GM18508 (cell line): ENCODE results near the gene COPS8.

Source experiments
- ATAC-seq: cut with Tn5 transposase; IDR thresholded peaks from one replicate; pipeline ENCODE4 v1.9.1; 2021; ENCODE audit warnings: moderate number of reproducible peaks; ENCODE audit not compliant: insufficient read depth, unreplicated experiment

Gene COPS8

DNA sequence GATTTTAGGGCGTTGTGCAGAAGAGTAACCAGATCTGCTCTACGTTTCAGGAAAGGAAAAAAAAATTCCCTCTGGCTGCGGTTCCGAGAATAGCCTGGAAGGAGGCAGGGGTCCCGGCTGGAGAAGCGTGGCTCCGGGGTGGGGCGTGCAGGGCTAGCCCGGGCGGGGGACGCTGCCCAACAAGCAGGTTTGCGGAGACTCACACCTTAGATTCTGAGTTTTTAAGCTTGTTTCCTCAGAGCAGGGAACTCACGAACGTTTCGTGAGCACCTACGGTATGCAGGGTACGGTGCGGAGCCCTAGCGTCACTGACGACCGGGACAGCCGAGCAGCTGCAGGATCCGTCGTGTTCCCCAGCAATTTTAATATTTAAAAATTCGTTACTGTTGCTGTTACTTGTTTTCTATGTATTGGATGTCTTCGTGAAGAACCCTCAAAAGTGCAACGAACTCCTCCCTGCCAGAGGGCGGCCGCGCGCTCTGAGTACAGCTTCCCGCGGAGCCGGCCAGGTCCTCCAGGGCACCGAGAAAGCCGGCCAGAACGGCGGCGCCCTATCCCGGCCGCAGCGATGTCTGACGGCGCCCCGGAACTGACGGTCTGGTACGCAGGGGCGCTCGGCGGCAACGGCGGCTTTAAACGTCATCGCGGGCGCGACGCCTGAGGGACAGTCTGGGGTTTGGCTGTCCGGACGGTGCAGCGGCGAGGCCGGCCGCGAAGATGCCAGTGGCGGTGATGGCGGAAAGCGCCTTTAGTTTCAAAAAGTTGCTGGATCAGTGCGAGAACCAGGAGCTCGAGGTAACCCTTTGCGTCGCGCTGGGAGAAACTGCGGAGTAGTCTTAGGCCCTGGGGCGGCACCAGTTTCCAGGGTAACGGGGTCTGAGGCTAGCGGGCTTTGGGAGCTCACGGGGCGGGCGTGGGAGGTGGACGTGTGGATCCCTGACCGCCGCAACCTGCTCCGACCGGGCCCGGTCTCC lies at the start of gene COPS8:
Gene COPS8 (plus strand): TSS at position 642 of the 974 bp plus-strand sequence. CDS start 76 bp downstream, at position 718.
- ATAC-seq = peak; percentile 85

DNA sequence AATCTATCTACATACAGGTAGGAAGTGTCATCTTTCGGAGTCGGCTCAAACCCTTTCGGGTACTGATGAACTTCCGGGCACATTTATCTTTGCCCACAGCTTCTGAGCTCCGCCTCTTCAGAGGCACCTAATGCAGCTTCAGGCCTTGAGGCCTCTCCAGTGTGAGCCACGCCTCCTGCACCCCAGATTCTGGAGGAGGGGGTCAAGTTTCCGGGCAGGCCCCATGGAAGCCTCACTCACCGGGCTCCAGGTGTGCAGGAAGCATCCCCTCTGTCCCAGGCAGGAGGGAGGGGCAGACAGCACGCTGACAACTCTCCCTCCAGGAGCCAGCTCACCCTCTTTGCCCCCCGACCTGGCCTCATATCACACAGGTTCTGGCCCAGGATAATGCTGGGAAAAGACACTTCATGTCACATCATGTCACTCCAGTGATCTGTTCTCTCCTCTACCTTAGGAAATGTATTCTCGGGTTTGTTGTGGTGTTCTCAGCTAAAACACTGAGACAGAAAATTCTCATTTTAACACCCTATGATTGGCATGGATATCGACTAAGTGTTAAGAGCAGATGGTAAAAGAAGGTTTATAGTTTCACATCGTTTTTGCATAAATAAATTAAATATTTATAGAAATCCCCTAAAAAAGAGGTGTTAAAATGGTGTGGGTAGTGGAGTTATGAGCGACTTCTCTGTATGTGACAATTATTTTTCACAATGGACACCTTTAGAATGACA lies 46.2 kb upstream of the COPS8 start:
- ATAC-seq = no peak

DNA sequence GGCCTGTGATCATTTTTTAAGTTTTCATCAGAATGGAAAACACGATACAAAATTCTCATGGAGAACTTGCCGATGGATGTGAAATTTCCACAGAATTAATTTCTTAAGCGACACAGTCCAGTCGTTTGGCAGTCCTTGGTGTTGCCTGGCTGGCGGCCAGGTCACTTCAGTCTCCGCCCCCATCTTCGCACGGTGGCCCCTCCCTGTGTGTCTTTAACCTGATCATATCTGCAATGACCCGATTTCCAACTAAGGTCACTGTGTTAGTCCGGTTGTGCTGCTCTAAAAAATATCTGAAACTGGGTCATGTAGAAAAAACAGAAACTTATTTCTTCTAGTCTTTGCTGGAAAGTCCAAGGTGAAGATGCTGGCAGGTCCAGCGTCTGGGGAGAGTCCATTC lies 44.5 kb upstream of the COPS8 start:
- no peak for ATAC-seq

DNA sequence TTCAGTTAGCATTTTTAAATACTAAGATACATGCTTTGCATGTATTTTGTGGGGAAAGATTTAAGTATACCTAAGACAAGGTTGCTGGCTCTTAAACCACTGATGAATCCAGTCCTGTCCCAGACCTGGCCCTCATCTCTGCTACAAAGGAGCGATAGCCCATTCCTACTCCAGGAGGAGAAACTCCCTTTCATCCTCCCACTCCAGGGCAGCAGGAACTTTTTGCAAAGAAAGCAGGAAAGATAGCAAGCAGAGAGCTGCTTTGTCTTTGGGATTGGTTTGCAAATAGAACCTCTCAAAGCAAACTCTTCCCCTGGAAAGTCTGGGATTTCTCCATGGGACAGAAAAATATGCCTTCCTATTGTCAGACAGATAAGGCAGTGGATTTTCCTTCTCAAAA lies 43.6 kb upstream of the COPS8 start:
- ATAC-seq = no peak

DNA sequence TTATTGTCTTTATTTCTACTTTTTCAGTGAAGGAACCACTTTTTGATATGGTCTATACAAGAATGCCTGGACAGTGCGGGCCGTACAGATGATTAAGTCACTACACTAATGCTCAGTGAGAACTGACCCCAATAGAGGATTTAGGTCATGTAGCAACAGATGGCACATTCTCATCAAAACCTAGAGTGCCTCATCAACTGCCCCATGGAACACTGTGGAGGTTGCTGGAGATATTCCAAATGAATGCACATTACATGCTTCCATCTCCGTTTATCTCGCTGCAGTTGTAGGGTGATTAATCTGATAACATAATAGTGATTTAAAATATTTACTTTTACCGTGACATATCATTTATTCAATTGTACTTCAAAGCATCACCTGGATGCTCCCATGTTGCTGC lies 41.8 kb upstream of the COPS8 start:
- ATAC-seq = no peak

DNA sequence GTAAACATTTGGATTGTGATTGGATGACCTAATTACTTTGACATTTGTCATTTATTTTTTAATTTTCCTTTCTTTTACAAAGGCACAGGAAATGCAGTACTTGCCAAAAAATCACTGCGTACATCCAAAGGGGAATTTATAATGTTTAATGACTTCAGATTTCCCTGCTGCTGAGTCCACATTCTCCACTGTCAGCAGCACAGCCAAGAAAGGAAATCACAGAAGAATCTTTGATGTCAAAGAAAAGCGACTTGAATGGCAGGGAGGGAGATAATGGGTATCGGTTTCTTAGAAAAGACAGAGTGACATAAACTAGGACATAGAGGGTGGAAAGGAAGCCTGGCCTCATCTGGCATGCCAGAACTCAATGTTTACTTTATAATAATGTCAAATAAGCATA lies 41.4 kb upstream of the COPS8 start:
- no peak for ATAC-seq

DNA sequence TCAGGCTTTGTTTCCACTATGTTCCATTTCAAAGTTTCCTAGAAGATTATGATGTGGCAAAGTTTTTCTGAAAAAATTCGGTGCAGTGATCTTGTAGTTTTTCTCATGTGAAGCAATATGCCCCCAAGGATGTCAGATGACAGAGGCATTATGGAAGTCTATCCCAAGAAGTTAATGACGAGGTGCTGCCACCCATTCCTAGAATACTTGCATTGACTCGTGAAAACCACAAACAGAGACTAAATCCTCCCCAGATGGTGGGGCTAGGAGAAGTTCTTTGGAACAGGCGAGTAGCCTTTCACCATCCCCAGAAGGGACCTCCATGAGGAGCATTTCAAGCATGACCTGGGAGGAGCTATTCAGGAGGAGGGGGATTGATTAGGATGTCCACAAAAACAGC lies 40.2 kb upstream of the COPS8 start:
- ATAC-seq = no peak

DNA sequence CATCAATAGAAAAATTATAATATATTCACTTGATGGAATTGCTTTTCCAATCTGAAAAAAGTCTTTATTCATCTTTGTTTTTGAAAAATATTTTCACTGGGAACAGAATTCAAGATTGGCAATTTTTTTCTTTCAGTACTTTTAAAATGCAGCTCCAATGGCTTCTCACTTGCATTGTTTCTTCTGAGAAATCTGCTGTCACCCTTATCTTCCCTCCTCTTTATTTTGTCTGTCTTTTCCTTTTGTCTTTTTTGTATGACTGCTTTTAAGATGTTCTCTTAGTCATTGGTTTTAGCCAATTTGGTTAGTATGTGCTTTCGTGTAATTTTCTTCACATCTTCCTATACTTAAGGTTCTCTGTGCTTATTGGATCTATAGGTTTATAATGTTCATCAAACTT lies 37.1 kb upstream of the COPS8 start:
- no peak for ATAC-seq

DNA sequence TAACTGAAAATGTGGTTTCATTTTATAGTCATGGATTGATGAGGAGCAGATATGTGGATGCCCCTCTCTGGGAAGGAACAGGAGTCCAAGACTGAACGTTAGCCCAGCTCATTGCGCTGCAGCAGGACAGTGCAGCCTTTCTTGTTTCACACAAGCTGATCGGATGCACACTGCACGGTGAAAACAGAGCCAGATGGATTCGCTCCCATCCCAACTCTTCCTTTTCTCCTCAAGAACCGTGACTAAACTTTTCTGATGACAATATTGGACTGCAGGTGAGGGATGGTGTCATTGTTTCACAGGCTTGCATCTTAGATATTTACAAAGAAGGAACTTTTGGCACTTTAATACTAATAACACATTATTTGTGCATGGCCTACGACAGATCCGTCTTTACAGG lies 33.8 kb upstream of the COPS8 start:
- no peak for ATAC-seq

DNA sequence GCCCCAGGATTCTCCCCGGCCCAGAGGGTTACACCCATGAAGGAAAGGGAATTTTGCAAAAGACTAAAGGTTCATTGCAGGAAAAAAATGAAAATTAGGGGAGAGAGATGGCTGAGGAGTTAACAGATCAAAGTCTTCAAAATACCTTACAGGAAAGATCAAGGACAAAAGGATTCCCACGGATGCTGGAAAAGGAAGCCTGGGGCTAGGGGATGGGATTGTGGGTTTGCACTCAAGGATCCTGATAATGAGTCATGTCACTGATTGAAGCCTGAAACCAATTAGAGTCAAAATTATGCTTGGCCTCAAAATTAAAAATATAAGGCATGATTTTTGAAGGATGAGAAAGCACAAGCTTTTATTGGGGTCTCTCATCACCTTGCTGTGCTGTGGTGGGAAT lies 32.6 kb upstream of the COPS8 start:
- ATAC-seq = no peak

DNA sequence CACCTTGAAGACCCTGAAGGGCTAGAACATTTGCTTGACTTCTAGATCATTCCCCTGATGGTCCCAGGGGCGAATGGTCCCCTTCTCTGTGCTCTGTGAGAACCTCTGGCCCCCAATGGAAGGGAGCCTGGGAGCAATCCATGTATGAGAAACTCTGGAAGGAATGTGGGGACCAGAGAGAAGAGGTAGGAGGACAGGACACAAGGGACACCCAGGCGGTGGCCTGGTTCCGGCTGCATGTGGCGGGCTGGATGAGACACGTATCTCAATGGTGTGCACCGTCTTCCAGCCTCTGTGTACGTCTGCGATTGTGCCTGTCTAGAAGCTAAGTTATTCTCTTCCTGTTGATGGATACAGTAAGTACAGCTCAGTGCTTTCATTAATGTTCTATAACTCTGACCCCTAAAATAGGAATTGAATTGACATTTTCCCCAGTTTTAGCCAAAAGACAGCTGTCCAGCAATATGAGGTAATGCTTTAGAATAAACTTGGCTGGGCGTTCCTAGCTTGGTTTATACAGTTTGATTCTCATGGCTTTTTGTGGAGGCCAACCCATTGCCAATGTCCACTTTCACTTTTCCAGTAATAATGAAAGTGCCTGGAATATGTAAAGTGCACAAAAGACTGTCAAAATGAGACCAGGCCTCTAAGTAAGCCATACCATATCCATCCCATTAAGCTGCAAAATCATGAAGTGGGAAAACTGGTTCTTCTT lies 30.1 kb upstream of the COPS8 start:
- ATAC-seq = no peak

DNA sequence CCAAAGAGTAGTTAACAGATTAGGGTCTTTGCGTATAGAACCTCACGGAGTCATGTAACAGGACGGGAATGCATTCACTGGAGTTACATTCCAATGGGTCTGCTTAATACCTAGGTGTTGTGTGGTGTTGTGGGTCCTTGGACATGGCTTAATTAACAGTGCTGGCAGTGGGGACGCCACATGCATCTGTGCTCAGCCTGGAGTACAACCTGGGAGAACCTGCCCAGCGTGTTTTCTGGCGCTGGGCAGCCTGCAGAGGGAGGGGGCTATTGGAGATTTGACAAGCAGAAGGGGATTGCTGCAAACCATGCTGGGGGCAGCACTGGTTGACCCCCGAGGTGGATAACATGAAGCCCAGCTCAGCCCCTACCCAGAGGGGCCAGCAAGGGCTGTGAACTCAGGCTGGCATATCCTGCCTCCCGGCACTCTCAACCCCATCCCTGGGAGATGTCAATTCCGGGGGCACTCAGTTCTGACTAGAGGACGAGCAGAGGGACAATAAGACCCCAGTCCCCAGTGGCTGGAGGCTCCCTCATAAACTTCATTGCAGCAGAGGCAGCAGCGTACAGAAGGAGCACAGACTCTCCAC lies 29.3 kb upstream of the COPS8 start:
- ATAC-seq = no peak

DNA sequence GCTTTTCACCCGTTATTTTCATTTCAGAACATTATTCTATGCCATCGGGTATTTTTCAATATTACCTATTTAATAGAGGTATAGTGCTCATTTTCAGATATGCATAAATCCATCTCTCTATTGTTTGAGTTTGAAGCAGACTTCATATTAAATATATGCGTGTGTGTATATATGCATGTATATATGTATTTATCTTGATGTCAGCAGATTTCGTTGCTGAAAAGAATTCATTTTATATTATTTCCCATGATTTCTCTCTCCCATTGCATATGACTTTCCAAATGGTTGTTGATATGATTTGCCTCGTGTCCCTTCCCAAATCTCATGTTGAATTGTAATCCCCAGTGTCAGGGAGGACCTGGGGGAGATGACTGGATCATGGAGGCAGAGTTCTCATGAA lies 28.6 kb upstream of the COPS8 start:
- ATAC-seq = no peak

DNA sequence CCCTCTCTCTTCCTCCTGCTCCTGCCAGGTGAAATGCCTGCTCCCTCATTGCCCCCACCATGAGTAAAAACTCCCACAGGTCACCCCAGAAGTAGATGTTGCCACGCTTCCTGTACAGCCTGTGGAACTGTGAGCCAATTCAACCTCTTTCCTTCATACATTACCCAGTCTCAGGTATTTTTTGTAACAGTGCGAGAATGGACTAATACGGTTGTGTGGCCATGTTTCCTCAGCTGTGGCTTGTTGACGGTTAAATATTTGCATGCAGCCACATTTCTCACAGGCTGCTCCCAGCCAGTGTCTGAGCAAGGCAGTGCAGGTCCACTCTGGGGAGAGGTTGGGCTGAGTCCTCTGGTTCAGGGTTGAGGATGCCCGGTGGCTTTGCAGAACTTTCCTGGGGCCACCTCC lies 27.8 kb upstream of the COPS8 start:
- peak; percentile 50 for ATAC-seq

DNA sequence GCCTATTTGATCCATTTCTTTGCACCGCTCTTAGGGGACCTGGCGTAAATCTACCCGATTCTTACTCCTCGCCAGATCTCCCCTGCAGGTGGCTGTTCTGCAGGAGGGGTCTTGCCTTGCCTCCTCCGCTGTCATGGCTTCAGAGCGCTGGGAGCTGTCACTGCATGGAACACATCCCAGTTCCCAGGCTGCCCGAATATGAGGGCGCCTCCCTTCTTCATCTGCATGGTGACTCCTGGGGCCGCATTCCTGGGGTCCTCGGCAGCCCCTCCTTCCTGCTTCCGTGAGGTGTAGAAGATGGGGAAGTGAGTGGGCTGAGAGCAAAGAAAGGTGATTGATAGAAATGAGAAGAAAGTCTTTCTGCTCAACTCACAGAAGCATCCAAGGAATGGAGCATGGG lies 27.3 kb upstream of the COPS8 start:
- ATAC-seq = no peak

DNA sequence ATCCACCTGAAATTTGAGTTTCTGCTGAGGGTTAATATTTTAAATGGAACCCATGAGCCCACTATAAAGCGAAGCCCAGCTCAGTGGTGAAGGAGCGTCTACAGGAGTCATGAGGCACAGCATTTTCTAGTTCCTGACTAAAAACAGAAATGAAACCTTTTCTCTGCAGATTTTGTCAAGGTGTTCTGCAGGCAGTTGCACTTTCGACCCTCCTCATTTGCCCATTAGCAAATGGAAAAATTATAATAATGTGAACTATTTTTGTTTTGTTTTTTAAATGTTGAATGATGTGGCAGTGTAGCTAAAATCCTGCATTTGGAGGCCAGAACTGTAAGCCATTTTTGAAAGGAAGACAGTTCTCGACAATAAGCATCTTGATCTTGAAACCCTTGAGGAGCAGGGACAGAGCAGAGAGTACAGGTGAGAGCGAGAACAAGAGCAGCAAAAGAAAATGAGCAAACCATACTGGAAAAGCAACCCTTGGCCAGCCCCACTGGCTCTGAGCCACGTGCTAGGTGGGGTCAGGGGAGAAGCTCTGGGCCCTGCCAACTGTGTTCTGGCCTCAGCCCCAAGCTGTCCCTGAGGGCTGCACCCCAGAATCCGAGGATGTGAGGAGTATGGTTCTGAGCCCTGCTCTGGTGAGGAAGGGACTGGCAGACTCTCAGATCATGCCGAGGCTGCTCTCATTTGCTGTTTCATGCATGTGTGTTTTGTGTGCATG lies 26.4 kb upstream of the COPS8 start:
- peak; percentile 88 for ATAC-seq

DNA sequence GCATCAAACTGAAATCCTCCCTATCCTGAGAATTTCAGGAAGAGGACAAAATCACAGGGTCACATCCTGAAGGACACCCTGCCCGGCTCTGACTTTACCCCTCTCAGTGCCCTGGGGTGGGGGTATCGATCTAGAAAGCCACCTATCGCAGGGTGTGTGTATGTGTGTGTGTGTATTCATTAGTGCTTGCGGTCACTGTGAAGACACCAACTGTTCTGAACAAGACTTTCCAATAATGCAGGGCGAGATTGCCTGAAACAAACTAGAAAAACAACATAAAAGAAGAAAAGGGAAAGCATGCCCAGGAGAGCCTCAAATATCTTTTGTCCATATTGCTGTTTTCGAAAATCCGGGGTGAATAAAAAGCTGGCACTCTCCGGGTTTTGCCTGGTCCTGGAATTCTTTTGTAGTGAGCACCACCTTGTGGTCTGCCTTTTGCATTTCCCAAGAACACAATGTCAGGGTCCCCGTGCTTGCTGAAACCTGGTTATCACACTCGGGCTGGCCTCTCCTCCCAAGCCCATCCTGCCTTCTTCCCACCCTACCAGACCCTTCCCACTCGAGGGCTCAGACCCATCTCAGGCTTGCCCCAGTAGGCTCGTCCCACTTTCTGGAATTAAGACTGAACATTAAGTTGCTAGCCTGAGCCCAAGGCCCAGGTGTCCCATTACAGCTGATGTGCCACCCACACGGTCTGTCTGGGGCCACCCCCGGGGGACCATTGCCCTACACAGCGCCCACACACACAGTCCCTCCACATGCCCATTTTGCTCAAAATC lies 25.0 kb upstream of the COPS8 start:
- no peak for ATAC-seq

DNA sequence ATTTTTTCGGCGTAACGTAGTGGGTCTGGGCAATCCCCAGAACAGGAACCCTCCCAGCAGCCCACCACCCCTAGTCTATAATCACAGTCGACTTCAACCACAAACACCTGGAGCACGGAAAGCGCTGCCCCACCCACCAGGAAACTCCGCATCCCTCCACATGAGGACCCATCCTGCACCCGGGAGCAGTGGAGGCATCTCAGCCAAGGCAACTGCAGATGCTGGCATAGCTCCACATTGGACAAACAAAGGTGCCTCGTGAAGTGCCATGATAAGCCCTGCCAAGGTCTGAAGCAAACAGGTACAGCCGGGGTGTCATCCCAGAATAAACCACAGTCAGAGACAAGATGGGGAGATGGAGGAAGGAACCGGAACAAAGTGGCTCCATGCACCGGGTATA lies 24.3 kb upstream of the COPS8 start:
- ATAC-seq = no peak

DNA sequence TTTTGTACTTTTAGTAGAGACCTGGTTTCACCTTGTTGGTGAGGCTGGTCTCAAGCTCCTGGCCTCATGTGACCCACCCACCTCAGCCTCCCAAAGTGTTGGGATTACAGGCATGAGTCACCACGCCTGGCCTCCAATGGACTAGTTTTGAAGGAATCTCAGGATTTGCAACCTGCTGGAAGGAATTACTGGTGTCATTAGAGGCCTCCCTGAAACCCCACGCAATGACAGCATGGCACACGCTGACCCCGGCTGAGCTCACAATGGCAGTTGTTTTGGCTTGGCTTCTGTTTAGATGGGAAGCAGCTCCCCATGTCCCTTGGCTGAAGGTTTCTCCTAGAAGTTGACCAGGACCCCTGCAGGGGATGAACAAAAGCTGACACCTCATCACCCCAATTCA lies 23.1 kb upstream of the COPS8 start:
- ATAC-seq = no peak
